ENCODE results near the gene ITGAL. TPM values are rescaled to one million over a fixed set of nuclear protein-coding genes. Genes with fewer than 3 reads are reported as not detected.

The ITGAL gene
- total and polyA plus RNA-seq, 2 of the 8 experiments (the other 6 are each of a cell fraction or from before 2014, with no cell fraction given): not detected

DNA sequence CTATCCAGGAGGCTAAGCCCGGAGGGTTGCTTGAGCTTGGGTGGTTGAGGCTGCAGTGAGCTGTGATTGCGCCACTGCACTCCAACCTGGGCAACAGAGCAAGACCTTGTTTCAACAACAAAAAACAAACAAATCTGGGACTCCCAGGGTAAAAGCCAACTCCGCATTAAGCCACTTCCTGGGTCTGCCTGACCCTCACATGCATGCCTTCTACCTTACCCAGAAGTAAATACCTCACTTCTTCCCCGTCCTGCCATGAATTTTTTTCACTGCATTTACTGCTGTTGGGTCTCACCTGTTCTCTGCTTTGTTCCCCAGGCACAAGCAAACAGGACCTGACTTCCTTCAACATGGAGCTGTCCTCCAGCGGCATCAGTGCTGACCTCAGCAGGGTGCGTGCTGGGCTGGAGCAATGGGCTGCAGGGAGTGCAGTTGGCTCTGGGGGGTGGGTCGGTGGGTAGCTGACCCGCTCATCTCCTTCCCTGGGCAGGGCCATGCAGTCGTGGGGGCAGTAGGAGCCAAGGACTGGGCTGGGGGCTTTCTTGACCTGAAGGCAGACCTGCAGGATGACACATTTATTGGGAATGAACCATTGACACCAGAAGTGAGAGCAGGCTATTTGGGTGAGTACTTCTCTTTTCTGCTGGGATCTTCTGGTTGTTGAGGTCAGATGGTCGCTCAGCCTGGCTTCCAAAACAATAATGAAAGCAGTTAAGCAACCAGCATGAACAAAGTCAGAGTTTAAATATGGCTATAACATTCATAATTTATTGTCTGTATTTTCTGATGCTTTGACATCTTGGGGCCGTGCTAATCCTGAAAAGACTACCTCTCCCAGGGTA, 16.4 kb downstream of the ITGAL start:
- Histone ChIP-seq H3K14ac (ENCODE audit: insufficient read length) (no peak overlapping the region), H3K4ac (replicated peaks; ENCODE audit: insufficient read length, low read depth, low read length) (no peak overlapping the region), H3K18ac (ENCODE audit: extremely low read depth, low read length) (no peak overlapping the region), H3K4me3 (ENCODE audit: extremely low read depth in 1 of 4, insufficient read depth in 2 of 4, low read depth in 3 of 4, low read length in 4 of 4) (no peak overlapping the region), H3K23ac (ENCODE audit: insufficient read length) (no peak overlapping the region), H4K5ac (ENCODE audit: insufficient read length, low read depth, low read length) (no peak overlapping the region), H4K91ac (replicated peaks; ENCODE audit: insufficient read length, low read length) (no peak overlapping the region), H3K79me1 (ENCODE audit: low read depth, low read length) (no peaks in the 10 kb centered on the region), H4K8ac (ENCODE audit: extremely low read depth, insufficient read depth, low read length) (no peak overlapping the region), H4K20me1 (replicated peaks in 1 of 2; ENCODE audit: control insufficient read depth in 1 of 2, insufficient read depth in 2 of 2, low read length in 2 of 2) (no peaks in the 10 kb centered on the region), H2BK15ac (ENCODE audit: low read length) (no peak overlapping the region), H3K9me3 (ENCODE audit: insufficient read depth in 2 of 2, low read depth in 1 of 2, low read length in 1 of 2) (no peaks in the 10 kb centered on the region), H2AK5ac (ENCODE audit: low read depth, low read length) (no peak overlapping the region), H3K79me2 (ENCODE audit: control insufficient read depth in 1 of 2, insufficient read depth in 2 of 2, low read length in 2 of 2) (no peaks in the 10 kb centered on the region), H3K9ac (replicated peaks in 1 of 4; ENCODE audit: extremely low read depth in 1 of 4, low read depth in 3 of 4, low read length in 3 of 4) (no peak overlapping the region), H3K4me1 (replicated peaks in 1 of 4; ENCODE audit: control insufficient read depth in 3 of 4, insufficient read depth in 4 of 4, low read length in 3 of 4) (peaks cover 0 to 3% (median 1%) of the 10 kb centered on the region in 4 experiments; a peak in 1 of 7 replicates), H2BK20ac (ENCODE audit: low read length) (no peak overlapping the region), H2BK5ac (ENCODE audit: low read depth, low read length) (no peak overlapping the region), H2AFZ (ENCODE audit: low read length) (peak overlapping the region; percentile 76; the same call in 1 of the 2 replicates), H3K4me2 (ENCODE audit: insufficient read depth in 1 of 2, low read depth in 2 of 2, low read length in 2 of 2) (no peak overlapping the region), H3K36me3 (ENCODE audit: control insufficient read depth in 2 of 4, insufficient read depth in 4 of 4, low read length in 3 of 4) (no peaks in the 10 kb centered on the region), H2BK120ac (replicated peaks; ENCODE audit: low read depth, low read length) (no peak overlapping the region), H3K56ac (replicated peaks; ENCODE audit: insufficient read length, low read depth, low read length) (no peak overlapping the region), H3K27me3 (replicated peaks in 1 of 4; ENCODE audit: control insufficient read depth in 3 of 4, extremely low read depth in 1 of 4, insufficient read depth in 3 of 4, low read length in 3 of 4) (no peaks in the 10 kb centered on the region), H2BK12ac (ENCODE audit: low read depth, low read length) (0 out of 2 replicates have a peak overlapping the region, but pooled peaks have one; percentile 6), H3K27ac (ENCODE audit: low read depth, low read length) (no peak overlapping the region), H3K23me2 (ENCODE audit: low read depth, low read length) (no peaks in the 10 kb centered on the region)
- TF ChIP-seq MAX (IDR thresholded peaks at IDR 0.05): no peak
- no peak for TF ChIP-seq RBBP5 (IDR thresholded peaks at IDR 0.05; ENCODE audit: borderline replicate concordance, low read depth, low read length)
- TF ChIP-seq TAF7 (optimal IDR thresholded peaks at IDR 0.05; ENCODE audit: borderline replicate concordance, low read depth, low read length): no peak
- no peak for TF ChIP-seq SAP30 (IDR thresholded peaks at IDR 0.05; ENCODE audit: insufficient read depth, insufficient replicate concordance, low read length)
- TF ChIP-seq KDM5A (IDR thresholded peaks at IDR 0.05; ENCODE audit: low read length): no peak
- TF ChIP-seq ZNF274 (IDR thresholded peaks at IDR 0.05; ENCODE audit: borderline replicate concordance, extremely low read depth, low read length): no peak
- TF ChIP-seq KDM4A (IDR thresholded peaks at IDR 0.05; ENCODE audit: low read depth, low read length, severe bottlenecking): no peak
- POLR2A ChIA-PET (ENCODE audit: partially characterized antibody): interaction anchor here (0.7 to 1.1 kb wide), 3 partner anchors 10 to 121 kb away, joined by 3 read pairs; partner anchors contain the start of gene ZNF689
- CTCF ChIA-PET (ENCODE audit: partially characterized antibody): interaction anchor here (0.6 to 2.0 kb wide), 5 partner anchors 16 to 137 kb away, joined by 3 to 6 read pairs (median 3); partner anchors contain the start of gene ZNF764
- DNase-seq (ENCODE audit: low read depth in 1 of 2, low spot score in 2 of 2) (peak in 1 of 2 experiments; percentile 54), FAIRE-seq (no peak)
- 77% methylated on average over 11 of the region's 11 CpGs; no CpG with 5 or more reads in 1 of the 2 experiments for WGBS, 2 experiments (ENCODE audit: extremely low coverage in 1 of 2, insufficient coverage in 1 of 2, insufficient read length in 1 of 2, insufficient replicate concordance in 2 of 2, low coverage in 1 of 2, low lambda C conversion rate in 2 of 2, missing lambda C conversion rate in 1 of 2)
